Measurements from ENCODE around the gene PRKCZ.

PRKCZ gene

DNA sequence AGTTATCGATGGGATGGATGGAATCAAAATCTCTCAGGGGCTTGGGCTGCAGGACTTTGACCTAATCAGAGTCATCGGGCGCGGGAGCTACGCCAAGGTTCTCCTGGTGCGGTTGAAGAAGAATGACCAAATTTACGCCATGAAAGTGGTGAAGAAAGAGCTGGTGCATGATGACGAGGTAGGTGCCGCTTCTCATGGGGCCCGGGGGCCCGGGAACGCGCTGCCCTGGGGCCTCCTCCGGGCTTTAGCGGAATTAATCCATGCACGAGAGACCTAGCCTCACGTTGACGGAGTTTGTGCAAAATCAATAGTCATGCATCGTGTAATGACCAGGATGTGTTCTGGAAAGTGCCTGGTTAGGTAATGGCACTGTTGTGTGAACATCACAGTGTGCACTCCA lies 100.6 kb downstream of the PRKCZ start:
- TF ChIP-seq, protein P1, sequence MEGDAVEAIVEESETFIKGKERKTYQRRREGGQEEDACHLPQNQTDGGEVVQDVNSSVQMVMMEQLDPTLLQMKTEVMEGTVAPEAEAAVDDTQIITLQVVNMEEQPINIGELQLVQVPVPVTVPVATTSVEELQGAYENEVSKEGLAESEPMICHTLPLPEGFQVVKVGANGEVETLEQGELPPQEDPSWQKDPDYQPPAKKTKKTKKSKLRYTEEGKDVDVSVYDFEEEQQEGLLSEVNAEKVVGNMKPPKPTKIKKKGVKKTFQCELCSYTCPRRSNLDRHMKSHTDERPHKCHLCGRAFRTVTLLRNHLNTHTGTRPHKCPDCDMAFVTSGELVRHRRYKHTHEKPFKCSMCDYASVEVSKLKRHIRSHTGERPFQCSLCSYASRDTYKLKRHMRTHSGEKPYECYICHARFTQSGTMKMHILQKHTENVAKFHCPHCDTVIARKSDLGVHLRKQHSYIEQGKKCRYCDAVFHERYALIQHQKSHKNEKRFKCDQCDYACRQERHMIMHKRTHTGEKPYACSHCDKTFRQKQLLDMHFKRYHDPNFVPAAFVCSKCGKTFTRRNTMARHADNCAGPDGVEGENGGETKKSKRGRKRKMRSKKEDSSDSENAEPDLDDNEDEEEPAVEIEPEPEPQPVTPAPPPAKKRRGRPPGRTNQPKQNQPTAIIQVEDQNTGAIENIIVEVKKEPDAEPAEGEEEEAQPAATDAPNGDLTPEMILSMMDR (IDR thresholded peaks at IDR 0.05): no peak
- H3K9me3 ChIP-seq (ENCODE audit: control insufficient read depth, low read length): no peaks in the 10 kb centered on the region
- no peaks in the 10 kb centered on the region for H3K4me1 ChIP-seq
- no peaks in the 10 kb centered on the region for H3K36me3 ChIP-seq (ENCODE audit: control insufficient read depth, insufficient read depth, low read length)
- no peak overlapping the region for H3K27ac ChIP-seq
- no peak overlapping the region for H2AFZ ChIP-seq
- no peaks in the 10 kb centered on the region for H3K79me2 ChIP-seq
- no peaks in the 10 kb centered on the region for H3K27me3 ChIP-seq (ENCODE audit: control insufficient read depth, insufficient read depth, low read length)
- no peak overlapping the region for H3K4me3 ChIP-seq (ENCODE audit: low read depth, low read length)
- H3K4me2 ChIP-seq (ENCODE audit: low read length): no peak overlapping the region
- H3K9ac ChIP-seq: no peak overlapping the region

DNA sequence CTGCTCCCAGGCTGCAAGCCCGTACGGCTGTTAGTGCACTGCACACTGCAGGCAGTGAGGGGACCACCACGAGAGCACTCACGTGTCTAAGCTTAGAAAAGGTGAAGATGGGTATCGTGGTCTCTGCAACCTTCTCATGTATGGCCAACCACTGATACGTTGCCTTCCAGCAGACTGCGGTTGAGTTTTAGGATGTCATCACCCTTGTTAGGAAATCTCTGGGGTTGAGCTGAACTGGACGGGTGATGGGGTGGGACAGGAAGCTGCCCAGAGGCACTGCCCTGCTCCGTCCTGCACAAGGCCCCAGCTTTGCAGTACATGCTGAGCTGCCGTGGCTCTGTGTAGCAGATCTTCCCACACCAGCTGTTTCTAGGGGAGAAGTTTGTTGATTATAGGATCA lies 101.0 kb downstream of the PRKCZ start:
- no peak overlapping the region for H3K27ac ChIP-seq
- no peaks in the 10 kb centered on the region for H3K79me2 ChIP-seq
- no peaks in the 10 kb centered on the region for H3K36me3 ChIP-seq (ENCODE audit: control insufficient read depth, insufficient read depth, low read length)

DNA sequence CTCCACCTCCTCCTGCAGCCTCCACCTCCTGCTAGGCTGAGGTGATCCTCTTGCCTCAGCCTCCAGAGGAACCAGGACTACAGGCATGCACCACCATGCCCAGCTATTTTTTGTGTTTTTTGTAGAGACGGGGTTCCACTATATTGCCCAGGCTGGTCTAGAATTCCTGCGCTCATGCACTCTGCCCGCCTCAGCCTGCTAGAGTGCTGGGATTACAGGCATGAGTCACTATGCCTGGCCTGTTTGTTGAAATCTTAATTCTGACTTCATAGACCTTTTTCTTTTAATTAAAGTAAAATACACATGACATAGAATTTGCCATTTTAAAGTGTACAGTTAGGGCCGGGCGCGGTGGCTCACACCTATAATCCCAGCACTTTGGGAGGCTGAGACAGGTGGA lies 101.7 kb downstream of the PRKCZ start:
- Histone ChIP-seq H3K27ac (no peak overlapping the region), H3K27me3 (ENCODE audit: control insufficient read depth, insufficient read depth, low read length) (no peaks in the 10 kb centered on the region), H3K9ac (no peak overlapping the region), H3K9me3 (ENCODE audit: control insufficient read depth, low read length) (no peaks in the 10 kb centered on the region), H3K4me3 (ENCODE audit: low read depth, low read length) (no peak overlapping the region), H3K36me3 (ENCODE audit: control insufficient read depth, insufficient read depth, low read length) (no peaks in the 10 kb centered on the region), H3K4me1 (no peaks in the 10 kb centered on the region), H2AFZ (no peak overlapping the region), H3K4me2 (ENCODE audit: low read length) (no peak overlapping the region), H3K79me2 (no peaks in the 10 kb centered on the region)
- TF ChIP-seq, protein P1 (IDR thresholded peaks at IDR 0.05): no peak

More for the DNA sequence above, 101.0 kb downstream of the PRKCZ start:
- Histone ChIP-seq H3K4me2 (ENCODE audit: low read length) (no peak overlapping the region), H3K9ac (no peak overlapping the region), H3K4me1 (no peaks in the 10 kb centered on the region), H3K4me3 (ENCODE audit: low read depth, low read length) (no peak overlapping the region), H2AFZ (no peak overlapping the region), H3K27me3 (ENCODE audit: control insufficient read depth, insufficient read depth, low read length) (no peaks in the 10 kb centered on the region), H3K9me3 (ENCODE audit: control insufficient read depth, low read length) (no peaks in the 10 kb centered on the region)
- TF ChIP-seq, protein P1 (IDR thresholded peaks at IDR 0.05): no peak

DNA sequence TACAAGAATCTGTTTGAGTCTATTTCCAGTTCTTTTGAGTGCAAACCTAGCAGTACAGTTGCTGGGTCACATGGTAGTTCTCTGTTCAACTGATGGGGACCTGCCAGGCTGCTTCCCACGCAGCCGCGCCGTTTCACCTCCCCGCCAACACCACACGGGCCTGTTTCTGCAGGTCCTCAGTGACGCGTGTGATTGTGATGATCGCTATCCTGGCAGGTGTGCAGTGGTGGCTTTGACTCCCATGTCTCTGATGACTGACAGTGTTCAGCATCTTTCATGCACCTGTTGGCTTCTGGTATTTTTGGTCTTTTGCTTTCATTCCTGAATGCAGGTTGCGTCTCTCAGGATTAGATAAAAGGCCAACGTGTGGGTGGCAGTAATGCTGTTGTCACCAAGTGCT lies 102.7 kb downstream of the PRKCZ start:
- no peaks in the 10 kb centered on the region for H3K4me1 ChIP-seq
- H3K27me3 ChIP-seq (ENCODE audit: control insufficient read depth, insufficient read depth, low read length): no peaks in the 10 kb centered on the region
- H3K36me3 ChIP-seq (ENCODE audit: control insufficient read depth, insufficient read depth, low read length): no peaks in the 10 kb centered on the region
- no peaks in the 10 kb centered on the region for H3K79me2 ChIP-seq
- TF ChIP-seq, protein P1 (IDR thresholded peaks at IDR 0.05): no peak
- no peak overlapping the region for H3K9ac ChIP-seq
- H3K4me3 ChIP-seq (ENCODE audit: low read depth, low read length): no peak overlapping the region
- no peak overlapping the region for H3K27ac ChIP-seq
- no peak overlapping the region for H3K4me2 ChIP-seq (ENCODE audit: low read length)
- no peak overlapping the region for H2AFZ ChIP-seq
- H3K9me3 ChIP-seq (ENCODE audit: control insufficient read depth, low read length): no peaks in the 10 kb centered on the region

DNA sequence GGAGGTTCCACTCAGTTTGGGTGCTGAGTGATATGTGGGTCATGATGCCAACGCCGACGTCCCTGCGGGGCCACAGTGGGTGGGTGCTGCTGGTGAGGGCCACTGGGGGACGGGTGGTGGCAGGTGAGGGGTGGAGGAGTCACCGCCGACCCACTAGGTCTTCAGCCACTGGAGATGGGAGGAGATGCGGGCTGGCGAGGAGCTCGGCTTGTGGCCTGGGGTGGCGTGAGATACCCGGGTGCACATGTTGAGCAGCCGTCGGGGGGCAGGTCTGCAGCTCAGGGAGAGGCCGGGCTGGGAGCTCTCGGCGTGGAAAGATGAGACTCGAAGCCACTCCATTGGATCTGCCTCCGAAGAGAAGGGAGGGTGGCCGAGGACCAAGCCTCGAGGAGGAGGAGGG lies 103.8 kb downstream of the PRKCZ start:
- no peak overlapping the region for H3K27ac ChIP-seq

More for the DNA sequence above, 103.8 kb downstream of the PRKCZ start:
- Histone ChIP-seq H3K9ac (no peak overlapping the region), H2AFZ (no peak overlapping the region), H3K4me3 (ENCODE audit: low read depth, low read length) (no peak overlapping the region), H3K27me3 (ENCODE audit: control insufficient read depth, insufficient read depth, low read length) (no peaks in the 10 kb centered on the region), H3K4me1 (no peaks in the 10 kb centered on the region), H3K36me3 (ENCODE audit: control insufficient read depth, insufficient read depth, low read length) (no peaks in the 10 kb centered on the region), H3K79me2 (no peaks in the 10 kb centered on the region), H3K4me2 (ENCODE audit: low read length) (no peak overlapping the region), H3K9me3 (ENCODE audit: control insufficient read depth, low read length) (no peaks in the 10 kb centered on the region)
- TF ChIP-seq, protein P1 (IDR thresholded peaks at IDR 0.05): no peak

All from parathyroid adenoma (tissue), 2 donors.